Raji (cell line): Measurements from ENCODE around the gene RCAN3.

Source experiments
- POLR2A ChIP-seq: IDR thresholded peaks from 2 replicates; pipeline ENCODE4 v1.6.1; 2011; ENCODE audit warnings: low read depth, low read length, control low read depth; ENCODE audit not compliant: insufficient read depth

The RCAN3 gene

DNA sequence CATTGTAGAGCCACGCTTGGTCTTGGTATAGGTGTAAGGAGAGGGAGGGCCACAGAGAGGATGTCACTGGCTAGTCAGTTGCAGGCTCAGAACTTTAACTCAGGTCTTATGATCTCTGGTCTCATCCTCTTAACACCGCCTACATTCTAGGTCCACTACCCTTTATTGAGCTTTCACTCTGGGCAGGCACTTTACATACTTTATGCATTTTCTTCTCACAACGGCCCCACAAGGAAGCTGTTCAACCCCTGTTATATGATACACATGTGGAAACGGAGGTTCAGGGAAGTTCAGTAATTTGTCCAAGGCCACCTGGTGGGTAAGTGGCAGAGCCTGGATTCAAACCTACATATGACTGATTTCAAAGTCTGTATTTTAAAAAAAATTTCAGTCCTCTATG lies 25.3 kb upstream of the RCAN3 start:
- TF ChIP-seq POLR2A, result no peak

DNA sequence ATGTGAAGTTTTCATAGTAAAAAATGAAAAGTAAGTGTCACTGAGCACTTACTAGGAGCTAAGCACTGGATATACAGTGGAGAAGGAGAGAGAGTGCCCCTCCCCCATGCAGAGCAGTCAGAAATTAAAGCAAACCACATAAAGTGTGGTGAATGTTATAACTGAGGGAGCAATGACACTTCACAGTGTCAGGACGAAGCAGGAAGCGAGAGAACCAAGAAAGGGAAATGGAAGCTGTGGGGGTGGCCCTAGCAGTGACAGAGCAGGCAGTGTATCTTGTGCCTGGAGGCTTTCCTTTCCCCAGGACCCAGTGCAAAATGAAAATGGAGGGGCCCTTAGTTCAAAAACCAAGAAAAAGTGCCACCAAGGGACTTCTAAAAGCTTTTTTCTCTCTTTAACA lies 21.5 kb upstream of the RCAN3 start:
- 0 out of 2 replicates have a peak, but pooled peaks have one; percentile 11 for TF ChIP-seq POLR2A

DNA sequence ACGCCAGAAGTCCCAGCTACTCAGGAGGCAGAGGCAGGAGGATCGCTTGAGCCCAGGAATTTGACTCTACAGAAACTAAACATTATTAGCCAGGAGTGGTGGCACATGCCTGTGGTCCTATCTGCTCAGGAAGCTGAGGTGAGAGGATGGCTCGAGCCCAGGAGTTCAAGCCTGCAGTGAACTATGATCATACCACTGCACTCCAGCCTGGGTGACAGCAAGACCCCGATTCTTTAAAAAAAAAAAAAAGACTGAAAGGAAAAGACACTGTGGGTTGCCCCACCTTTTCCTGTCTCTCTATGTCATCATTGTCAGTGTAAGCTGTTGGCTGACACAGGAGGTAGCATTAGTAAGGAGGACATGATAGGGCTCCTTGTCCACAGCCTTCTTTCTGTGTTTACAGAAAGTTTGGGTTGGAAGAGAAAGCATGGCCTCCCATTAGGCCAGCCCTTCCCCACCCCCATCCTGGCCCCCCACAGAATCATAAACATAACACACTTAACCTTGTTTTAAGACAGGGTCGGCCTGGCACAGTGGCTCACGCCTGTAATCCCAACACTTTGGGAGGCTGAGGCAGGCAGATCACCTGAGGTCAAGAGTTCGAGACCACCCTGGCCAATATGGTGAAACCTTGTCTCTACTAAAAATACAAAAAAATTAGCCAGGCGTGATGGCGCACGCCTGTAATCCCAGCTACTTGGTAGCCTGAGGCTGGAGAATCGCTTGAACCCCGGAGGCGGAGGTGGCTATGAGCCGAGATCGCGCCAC lies 20.6 kb upstream of the RCAN3 start:
- no peak; the same call in 1 of the 2 replicates for TF ChIP-seq POLR2A

DNA sequence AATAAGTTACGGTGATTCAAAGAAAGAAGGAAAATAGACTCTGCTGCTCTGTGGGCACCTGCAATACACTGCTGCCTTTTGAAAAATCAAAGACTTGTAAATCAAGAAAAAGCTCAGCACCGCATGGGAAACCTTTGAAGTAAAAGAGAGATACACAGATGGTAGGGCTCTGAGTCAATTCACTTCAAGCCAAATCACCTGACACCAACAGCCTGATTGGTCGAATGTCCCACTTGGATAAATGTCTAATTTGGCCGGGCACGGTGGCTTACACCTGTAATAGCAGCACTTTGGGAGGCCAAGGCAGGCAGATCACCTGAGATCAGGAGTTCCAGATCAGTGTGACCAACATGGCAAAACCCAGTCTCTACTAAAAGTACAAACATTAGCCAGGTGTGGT lies 19.2 kb upstream of the RCAN3 start:
- TF ChIP-seq POLR2A, result no peak

DNA sequence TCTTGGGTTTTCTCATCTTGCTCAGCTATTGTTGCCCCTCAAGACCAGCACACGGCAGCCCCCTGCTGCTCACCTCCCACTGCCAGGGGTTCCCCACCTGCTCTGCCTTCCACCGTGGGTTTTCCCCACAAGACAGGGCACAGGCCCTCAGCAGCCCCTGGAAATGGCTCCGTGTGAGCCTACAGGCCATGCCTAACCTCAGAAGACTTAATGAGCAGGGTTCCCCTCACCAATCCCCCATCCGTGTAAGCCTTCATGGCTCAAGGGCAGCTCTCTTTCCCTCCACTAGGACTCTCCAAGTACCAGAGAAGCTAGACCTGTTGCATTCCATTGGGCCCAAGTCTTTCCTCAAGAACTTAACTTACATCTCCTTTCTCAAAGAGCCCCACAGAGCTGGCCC lies 18.4 kb upstream of the RCAN3 start:
- no peak for TF ChIP-seq POLR2A

DNA sequence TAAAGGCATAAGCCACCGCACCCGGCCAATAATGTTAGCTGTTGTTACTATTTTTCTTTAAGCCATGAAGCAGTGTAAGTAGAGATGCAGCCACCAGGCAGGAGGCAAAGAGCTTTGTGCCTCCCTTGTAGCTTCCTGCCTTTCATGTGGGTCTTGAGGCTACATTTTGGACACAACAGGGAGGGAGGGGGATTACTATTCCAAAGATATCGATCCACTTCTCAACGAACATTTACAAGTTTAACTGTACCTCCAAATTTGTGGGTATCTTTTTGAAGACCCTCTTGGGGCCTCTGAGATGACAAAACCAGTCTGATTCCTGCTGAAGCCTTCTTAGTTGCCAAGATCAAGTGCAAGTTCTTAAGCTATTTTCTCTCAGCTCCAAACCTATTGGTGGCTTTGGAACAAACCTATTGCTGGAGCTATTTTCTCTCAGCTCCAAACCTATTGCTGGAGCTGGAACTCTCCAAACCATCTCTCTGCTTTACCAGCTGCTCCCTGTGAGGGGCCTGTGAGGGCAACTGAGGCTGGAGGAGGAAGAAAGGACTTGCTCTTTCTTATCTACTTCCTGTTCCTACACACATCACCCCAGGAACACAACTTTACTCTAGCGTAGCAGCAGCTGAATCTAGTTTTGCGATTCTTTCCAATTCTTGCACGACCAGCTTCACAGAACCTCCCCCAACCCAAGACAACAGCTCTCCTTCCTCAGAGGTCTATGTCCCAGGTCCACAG lies 16.1 kb upstream of the RCAN3 start:
- TF ChIP-seq POLR2A, result no peak

DNA sequence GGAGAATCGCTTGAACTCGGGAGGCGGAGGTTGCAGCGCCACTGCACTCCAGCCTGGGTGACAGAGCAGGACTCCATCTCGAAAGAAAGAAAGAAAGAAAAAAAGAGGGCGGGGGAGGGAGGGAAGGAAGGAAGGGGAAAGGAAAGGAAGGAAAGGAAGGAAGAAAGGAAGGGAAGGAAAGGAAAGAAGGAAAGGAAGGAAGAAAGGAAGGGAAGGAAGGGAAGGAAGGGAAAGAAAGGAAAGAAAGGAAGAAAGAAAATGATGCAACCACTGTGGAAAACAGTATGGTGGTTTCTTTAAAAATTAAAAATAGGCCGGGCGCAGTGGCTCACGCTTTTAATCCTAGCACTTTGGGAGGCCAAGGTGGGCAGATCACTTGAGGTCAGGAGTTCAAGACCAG lies 15.2 kb upstream of the RCAN3 start:
- no peak for TF ChIP-seq POLR2A

DNA sequence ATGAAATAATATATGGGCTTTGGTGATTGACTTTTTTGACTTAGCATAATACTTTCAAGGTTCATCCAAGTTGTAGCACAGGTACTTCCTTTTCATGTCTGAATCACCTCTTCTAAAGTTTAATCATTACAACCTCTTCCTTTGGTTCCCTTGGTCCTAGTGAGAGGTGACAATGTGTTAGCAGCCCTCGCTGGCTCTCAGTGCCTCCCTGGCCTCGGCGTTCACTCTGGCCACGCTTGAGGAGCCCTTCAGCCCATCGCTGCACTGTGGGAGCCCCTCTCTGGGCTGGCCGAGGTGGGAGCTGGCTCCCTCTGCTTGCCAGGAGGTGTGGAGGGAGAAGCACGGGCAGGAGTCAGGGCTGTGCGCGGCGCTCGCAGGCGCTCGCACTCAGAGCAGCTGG lies 13.0 kb upstream of the RCAN3 start:
- TF ChIP-seq POLR2A, result no peak

DNA sequence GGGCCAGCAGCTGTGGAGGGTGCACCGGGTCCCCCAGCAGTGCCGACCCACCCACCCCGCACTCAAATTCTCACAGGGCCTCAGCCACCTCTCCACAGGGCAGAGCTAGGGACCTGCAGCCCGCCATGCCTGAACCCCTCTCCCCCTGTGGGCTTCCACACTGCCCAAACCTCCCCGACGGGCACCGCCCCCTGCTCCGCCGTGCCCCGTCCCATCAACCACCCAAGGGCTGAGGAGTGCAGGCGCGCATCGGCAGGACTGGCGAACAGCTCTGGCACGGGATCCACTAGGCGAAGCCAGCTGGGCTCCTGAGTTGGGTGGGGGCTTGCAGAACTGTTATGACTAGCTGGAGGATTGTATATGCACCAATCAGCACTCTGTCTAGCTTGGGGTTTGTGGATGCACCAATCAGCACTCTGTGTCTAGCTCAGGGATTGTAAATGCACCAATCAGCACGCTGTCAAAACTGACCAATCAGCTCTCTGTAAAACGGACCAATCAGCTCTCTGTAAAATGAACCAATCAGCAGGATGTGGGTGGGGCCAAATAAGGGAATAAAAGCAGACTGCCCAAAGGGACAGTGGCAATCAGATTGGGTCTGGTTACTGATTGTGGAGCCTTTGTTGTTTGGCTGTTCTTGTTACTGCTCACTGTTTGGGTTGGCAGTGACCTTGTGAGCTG lies 12.4 kb upstream of the RCAN3 start:
- no peak for TF ChIP-seq POLR2A

DNA sequence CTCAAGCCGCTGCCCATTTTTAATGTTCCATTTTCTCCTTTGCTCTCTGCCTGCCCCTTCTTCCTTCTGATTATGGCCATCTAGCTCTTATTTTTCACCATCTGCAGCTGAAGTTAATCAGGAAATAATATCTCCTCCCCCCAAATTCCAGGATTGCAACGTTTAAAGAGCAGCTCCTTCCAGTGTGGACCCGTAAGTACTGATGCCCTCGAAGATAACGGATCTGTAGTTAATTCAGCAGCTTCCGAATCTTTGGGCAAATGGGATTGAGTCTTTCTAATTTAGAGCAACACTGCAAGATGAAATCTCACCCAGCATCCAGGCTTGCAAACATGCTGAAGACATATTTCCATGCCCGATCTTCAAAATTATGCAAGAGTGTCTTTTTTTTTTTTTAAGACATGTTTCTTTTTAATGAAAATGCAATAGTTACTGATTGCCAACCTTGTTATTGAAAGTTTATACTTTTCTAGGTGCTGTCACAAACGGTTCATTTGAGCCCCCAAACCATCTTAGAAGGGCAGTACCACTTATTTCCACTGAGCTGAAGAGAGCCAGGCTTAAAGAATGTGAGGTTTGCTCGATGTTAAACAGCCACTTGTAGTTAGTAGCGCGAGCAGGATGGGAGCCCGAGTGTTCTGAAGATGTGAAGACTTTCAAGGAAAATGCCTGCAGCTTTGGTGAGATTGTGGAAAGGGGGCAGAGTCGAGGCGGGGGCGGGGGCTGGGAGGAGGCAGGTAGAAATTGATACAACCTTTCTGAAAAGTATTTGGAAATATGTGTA lies 10.9 kb upstream of the RCAN3 start:
- no peak for TF ChIP-seq POLR2A

DNA sequence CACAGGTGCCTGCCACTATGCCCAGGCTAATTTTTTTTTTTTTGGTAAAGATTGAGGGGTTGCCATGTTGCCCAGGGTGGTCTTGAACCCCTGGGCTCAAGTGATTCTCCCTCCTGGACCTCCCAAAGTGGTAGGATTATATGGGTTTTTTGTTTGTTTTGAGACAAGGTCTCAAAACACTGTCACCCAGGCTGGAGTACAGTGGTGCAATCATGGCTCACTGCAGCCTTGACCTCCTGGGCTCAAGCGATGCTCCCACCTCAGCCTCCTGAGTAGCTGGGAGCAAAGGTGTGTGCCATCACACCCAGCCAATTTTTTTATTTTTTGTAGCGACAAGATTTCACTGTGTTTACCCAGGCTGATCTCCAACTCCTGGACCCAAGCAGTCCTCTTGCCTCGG lies 8.9 kb upstream of the RCAN3 start:
- no peak for TF ChIP-seq POLR2A

DNA sequence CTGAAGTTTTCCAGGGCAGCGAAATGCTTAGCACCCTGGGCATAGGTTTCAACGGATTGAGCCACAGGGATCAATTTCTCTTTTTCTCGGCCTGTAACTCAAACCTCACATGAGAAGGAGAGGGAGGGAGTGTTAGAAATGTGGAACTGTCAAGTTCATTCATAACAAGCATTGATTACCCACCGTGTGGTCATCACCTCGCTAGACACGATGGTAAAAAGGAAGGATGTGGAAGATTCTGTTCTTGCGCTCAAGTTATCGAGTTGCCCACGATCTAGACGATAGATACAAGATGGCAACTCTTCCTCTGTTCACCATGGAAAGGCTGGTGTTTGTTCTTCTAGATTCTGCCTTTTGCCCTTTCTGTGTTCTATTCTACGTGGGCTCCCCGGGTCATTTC lies 4.0 kb upstream of the RCAN3 start:
- no peak for TF ChIP-seq POLR2A

DNA sequence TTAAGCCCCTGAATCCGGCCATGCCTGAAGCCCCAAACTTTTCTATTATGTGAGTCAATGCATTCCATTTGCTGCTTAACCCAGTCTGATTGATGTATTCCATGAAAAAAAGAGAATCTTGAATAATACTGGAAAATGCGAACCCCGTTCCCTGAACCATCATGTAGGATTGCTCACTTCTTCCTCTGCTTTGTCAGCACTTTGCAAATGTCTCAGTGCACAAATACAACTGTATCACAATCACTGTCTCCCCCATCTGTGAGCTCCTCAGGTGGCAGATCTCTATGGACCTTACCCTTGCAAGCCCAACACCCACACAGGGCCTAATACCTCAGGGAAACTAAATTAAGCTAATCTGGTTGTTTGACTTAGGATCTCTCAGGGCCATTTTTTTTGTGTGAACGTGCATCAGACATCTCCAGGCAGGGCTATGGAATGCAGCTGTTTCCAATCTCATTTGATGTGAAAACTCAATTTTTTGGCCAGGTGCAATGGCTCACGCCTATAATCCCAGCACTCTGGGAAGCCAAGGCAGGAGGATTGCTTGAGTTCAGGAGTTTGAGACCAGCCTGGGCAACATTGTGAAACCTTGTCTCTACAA lies 2.1 kb upstream of the RCAN3 start:
- TF ChIP-seq POLR2A, result no peak

DNA sequence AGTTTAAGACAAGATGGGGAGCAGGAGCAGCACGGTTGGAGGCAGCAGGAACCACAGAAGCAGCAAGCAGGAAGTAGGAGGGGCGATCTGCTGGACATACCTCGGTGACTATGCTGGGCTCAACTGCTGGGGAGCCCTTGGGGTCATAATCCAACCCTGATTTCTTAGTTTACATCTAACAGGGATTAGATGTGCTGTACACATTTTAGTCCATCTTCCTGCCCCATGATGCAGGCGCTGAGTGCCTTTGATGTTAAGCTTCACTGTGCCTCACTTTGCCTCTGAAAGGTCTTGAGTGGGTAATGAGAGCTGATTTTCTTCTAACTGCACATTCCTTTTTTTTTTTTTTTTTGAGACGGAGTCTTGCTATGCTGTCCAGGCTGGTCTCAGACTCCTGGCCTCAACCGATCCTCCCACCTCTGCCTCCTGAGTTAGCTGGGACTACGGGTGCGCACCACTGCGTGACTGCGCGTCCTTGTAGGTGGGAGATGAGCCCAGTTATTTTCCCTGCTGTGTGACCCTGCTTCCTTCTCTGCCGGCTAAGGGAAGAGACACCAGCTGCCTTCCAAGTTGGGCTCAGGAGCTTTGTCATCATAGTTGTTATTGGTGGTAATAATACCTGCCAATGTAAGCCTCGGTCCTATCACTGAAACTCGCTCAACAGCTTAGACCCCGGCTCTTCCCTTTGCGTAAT lies 1.1 kb upstream of the RCAN3 start:
- peak; percentile 62 for TF ChIP-seq POLR2A
